HG02763 (cell line): ENCODE results near the gene OSM.

ENCODE experiments used
- ATAC-seq: cut with Tn5 transposase; IDR thresholded peaks from one replicate; pipeline ENCODE4 v1.9.1; 2021; ENCODE audit warnings: mild to moderate bottlenecking, moderate library complexity; ENCODE audit not compliant: unreplicated experiment

OSM gene

GRCh38 chr22:30297991-30298701 lies 31.5 kb upstream of the OSM start:
- no peak for ATAC-seq

GRCh38 chr22:30297276-30297990 lies 30.8 kb upstream of the OSM start:
- ATAC-seq: no peak

DNA sequence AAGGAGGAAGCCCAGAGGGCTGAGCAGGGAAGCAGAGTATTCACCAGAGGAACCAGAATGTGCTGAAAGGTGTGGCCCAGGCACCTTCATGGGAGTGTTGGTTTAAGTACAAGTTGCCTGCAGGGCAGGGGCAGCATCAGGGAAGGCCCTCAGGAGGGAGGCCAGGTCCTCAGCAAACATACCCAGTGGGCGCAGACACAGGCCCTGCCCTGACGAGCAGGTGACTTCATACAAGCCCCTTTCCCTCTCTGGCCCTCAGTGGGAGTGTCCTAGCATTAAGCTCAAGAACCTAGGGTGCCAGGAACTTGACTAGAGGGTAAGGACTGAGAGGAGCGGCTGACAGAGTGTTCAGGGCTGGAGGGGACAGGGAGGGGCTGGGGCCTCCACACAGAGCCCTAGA lies 30.2 kb upstream of the OSM start:
- no peak for ATAC-seq

DNA sequence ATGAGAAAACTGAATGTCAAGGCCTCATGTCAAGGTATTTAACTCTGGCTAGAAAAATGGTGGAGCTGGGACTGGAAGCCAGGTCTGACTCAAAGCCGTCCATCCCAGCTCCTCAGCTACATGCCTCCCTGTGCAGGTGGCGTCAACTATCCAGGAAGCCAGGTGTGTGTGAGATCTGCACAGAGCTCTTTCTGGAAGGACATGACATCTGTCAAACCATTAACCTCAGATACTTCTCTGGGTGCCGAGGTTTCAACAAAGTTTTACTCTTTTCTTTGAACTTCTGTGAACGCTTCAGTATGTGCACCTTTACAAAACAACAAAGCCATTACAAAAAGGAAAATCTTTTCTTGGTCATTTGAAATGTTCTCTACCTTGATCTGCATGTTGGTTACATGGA lies 29.7 kb upstream of the OSM start:
- ATAC-seq: no peak

- ATAC-seq: no peak
These were observed 28.9 kb upstream of the OSM start for GRCh38 chr22:30295576-30295975.

GRCh38 chr22:30294830-30295229 lies 28.2 kb upstream of the OSM start:
- no peak for ATAC-seq

DNA sequence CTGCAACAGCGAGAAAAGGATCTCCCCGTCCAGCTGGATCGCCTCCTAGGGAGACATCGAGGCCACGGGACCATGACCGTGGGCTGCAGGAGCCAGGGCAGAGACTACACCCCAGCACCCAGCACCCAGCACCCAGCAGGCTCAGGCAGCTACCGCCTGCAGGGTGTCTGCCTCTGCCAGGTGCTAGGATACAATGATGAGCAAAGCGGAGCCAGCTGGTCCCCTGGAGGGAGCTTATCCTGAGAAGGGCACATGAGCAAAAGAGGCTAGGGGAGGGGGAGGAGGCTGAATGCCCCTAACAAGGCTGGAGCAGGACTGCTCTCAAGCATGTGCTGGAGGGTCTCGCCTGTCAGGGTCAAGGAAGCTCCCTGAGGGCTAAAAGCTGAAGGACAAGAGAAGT lies 27.4 kb upstream of the OSM start:
- ATAC-seq: no peak

DNA sequence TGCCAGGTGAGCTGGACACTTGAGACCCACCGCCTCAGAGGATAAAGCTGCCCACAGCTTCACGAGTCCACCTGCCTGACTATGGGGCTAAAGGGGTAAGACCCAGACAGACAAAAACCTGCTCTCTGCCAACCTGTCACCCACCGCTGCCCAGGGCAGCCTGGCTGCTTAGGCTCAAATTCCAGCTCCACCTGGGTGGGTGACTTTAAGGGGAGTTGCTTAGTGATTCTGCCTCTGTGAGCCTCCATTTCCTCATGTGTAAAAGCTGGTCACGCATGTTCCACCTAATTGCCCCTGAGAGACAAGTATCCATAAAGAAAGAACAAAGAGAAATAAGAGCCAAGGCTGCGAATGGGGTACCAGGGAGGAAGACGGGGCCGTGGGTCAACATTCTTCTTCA lies 26.4 kb upstream of the OSM start:
- ATAC-seq: no peak

DNA sequence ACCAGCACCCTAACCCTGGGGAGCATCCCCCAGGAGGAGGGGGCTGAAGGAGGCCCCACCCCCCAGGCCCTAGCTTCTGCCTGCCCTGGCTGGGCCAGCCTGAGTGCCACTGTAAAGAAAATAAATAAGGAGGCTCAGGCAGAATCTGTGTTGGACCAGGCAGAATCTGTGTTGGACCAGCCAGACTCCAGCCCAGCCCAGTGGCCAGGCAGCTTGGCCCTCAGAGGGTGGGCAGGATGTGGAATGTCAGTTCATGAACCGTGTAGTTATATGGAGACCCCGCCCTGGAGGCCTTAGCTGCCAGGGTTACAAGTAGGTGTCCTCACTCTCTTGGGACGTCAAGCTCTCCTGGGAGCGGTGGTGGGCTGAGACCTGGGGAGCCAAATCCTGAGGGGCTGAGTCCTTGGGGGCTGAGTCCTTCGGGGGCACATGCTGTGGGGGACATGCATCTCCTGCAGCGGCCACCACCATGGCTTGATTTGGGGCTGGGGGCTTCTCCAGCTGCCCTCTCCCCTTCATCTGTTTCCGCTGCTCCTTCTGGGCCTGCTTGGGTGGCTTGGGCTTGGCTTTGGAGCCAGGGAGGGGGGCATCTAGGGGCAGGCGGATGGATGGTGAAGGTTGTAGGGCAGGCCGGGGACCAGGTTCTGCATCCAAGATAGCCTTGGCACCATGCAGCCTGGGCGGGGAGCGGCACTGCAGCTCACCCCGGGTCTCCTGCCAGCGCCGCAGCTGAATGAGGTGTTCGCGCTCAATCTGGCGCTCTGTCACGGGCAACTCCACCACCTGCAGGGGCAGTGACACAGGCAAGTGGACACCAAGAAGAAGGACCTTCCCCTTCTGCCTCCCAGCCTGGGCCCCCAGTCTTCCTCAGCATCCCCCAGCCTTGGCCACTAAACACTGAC lies 25.7 kb upstream of the OSM start:
- no peak for ATAC-seq

DNA sequence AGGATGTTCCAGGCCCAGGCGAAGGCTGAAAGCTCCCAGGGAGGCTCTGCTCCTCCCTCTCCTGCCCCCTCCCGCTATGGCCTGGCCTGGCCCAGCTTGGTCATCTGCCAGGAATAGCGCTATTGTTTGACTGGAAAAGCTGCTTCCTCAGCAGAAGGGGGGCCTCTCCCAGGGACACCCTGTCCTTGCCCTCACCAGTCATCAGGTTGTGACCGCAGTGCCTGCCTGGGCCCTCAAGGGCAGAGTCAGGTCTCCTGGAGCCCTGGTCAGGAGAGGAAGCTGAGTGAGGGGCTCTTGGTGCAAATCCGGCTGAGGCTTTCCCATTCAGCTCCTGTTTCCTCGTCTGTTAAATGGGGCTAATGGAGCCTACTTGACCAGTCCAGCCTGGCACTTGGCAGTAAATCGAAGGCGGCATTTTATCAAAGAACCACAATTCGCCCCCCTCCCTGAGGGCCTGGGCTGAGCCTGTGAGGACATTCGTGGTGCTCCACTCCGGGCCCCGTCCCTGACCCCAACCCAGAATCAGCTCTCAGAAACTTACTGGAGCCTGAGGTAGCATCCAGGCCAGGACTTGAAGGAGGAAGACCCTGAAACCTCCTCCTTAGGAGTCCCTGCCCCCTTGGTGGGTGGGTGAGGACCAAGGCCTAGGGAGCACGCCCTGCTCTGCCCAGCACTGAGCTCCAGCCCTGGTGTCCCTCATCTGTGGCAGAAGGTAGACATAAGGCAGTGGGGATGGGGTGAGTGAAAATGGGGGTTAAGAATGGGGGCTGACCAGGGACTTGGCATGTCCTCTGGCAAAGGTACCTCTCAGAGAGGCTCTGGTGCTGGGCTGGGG lies 24.6 kb upstream of the OSM start:
- no peak for ATAC-seq

DNA sequence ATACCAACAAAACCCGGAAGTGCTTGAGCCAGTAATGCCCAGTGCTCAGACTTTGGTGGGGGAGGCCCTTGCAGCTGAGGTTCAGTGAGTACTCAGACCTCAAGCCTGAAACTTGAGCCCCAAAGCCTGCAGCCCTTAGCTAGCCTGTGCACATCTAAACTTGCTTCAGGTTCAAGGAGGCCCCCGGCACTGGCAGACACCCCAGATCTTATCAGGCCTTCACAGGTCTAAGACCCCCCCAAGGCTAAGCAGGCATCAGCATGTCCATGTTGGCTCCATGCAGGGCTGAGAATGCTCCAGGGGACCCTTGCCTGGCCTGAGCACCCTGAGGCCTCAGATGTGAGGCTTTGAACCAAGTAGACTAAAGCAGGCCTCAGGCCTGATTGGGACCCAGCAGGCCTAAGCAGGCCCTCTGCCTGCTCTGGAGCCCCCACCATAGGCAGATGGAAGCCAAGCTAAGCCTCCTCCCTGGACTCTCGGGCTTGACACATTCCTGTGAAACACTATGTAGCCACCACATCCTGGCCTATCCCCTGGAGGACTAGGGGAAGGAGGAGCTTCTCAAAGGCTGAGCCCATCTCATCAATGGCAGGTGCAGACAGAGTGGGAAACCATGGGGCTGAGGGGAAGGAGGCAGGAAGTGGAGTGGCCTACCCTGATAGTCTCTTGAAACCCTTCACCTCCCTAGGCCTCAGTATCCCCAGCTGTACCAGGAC lies 23.8 kb upstream of the OSM start:
- no peak for ATAC-seq

GRCh38 chr22:30289980-30290313 lies 23.3 kb upstream of the OSM start:
- ATAC-seq: peak; percentile 8

- ATAC-seq: peak; percentile 68
These were observed 22.7 kb upstream of the OSM start, which contains the start of gene CASTOR1 for GRCh38 chr22:30289141-30289979. Gene CASTOR1 (minus strand): TSS chr22:30289505. CDS start chr22:30289497, 8 bp downstream.

GRCh38 chr22:30288419-30289140 lies 21.9 kb upstream of the OSM start:
- ATAC-seq: no peak

DNA sequence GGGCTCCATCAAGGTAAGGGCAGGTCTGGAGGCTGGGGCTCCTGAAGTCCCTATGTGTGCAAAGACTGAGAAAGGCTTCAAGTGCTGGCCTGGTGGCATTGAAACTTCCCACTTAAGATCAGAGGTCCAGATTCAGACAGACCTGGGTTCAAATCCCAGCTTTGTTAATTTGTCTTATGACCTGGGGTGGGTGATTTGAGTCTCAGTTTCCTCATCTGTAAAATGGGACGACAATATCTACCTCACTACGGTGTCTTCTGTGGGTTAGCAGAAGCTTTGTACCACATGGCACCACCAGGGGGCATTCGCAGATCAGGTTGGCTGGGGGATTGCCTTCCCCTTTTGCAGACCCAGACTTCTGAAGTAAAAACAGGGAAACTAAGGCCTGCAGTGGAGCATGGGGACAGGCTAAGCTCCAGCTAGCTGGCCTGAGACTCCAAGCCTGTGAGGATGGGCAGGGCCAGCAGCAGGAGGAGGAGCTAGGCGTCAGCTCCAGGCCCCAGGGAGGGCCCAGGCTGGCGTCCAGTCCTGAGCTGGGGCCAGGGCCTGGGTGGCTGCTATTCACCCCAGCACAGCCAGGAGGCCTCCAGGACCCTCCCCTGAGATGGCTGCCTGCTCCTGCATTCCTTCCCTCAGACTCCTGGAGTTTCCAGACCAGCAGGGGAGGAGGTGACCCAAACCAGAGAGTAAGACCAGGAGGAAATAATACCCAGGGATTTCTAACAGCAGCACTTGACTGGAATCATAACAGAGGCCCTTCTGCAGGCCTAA lies 21.2 kb upstream of the OSM start:
- ATAC-seq: no peak

- no peak for ATAC-seq
These were observed 20.4 kb upstream of the OSM start for GRCh38 chr22:30286813-30287647.

DNA sequence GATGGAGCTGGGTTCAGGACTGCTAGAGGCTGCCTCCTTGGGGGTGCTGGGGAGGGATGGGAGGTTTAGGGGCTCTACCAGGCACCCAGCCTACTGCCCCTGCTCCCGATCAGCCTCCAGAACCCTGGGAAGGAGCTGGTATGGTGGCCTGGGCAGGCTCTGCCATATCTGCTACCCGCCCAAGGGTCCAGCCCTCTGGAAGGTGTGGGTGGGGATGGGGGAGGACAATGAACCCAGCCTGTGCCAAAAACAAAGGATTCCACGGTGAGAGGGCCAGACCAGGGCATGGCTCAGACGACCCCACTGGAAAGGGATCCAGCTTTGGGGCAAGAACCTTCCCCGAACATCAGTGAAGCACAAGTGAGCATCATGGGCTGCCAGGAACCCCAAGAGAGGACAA lies 19.7 kb upstream of the OSM start:
- ATAC-seq: no peak
